Liver (tissue), 9 donors: ENCODE data around the gene HAAO. TPM values are rescaled to one million over a fixed set of nuclear protein-coding genes. Genes with fewer than 3 reads are reported as not detected.

ENCODE experiments used
- DNase-seq: peaks from one replicate; pipeline ENCODE4 v3.0.0-alpha.2; 2017; ENCODE audit warnings: low spot score
- H3K27ac ChIP-seq, 2 donors: one replicate each; pipeline ENCODE4 v1.7.0; 2013; ENCODE audit warnings: inconsistent platforms in 2 of 2, low read length in 2 of 2, control low read depth in 1 of 2, low read depth in 1 of 2, mild to moderate bottlenecking in 1 of 2
- H3K27me3 ChIP-seq, 4 donors: one replicate each; pipeline versions ENCODE4 v1.6.1 to v1.7.0; 2013; ENCODE audit warnings: low read length in 3 of 4, inconsistent platforms in 1 of 4, mild to moderate bottlenecking in 1 of 4, moderate library complexity in 1 of 4; ENCODE audit not compliant: control insufficient read depth in 4 of 4, insufficient read depth in 4 of 4
- H3K36me3 ChIP-seq, 4 donors: one replicate each; pipeline versions ENCODE4 v1.6.1 to v1.7.0; 2013; ENCODE audit warnings: low read length in 3 of 4, mild to moderate bottlenecking in 3 of 4, low read depth in 1 of 4, moderate library complexity in 1 of 4; ENCODE audit not compliant: control insufficient read depth in 4 of 4, insufficient read depth in 3 of 4
- H3K4me1 ChIP-seq, 4 donors: one replicate each; pipeline versions ENCODE4 v1.6.1 to v1.7.0; 2013; ENCODE audit warnings: low read length in 3 of 4, mild to moderate bottlenecking in 3 of 4, moderate library complexity in 1 of 4; ENCODE audit not compliant: control insufficient read depth in 4 of 4, insufficient read depth in 4 of 4
- H3K4me3 ChIP-seq, 3 donors: one replicate each; pipeline versions ENCODE4 v1.6.1 to v1.7.0; 2013; ENCODE audit warnings: low read length in 3 of 3, control low read depth in 1 of 3, low read depth in 1 of 3, mild to moderate bottlenecking in 1 of 3
- H3K9ac ChIP-seq, 2 donors: one replicate each; pipeline ENCODE4 v1.7.0; 2013; ENCODE audit warnings: low read length in 2 of 2, mild to moderate bottlenecking in 2 of 2, moderate library complexity in 2 of 2, control low read depth in 1 of 2, low read depth in 1 of 2
- H3K9me3 ChIP-seq, 4 donors: one replicate each; pipeline versions ENCODE4 v1.6.1 to v1.7.0; 2013; ENCODE audit warnings: low read length in 3 of 4; ENCODE audit not compliant: control insufficient read depth in 4 of 4
- CTCF ChIP-seq: fragments of 150-350 bp; IDR thresholded peaks from 2 replicates; pipeline ENCODE4 v1.5.1; 2017; ENCODE audit warnings: improper control_type of control experiment, low read depth, low read length; ENCODE audit not compliant: missing input control
- EGR1 ChIP-seq, 2 donors: IDR thresholded peaks; 2 replicates each; pipeline ENCODE4 v1.6.1; 2016 to 2018; ENCODE audit warnings: antibody characterized with exemption in 2 of 2, low read depth in 2 of 2
- FOXA2 ChIP-seq: IDR thresholded peaks from 2 replicates; pipeline ENCODE4 v1.6.1; 2016; ENCODE audit warnings: antibody characterized with exemption
- HNF4A ChIP-seq, 2 donors: conservative IDR thresholded peaks; 2 replicates each; pipeline ENCODE4 v1.6.1; 2016; ENCODE audit warnings: antibody characterized with exemption in 2 of 2, mild to moderate bottlenecking in 2 of 2
- HNF4G ChIP-seq: IDR thresholded peaks from 2 replicates; pipeline ENCODE4 v1.6.1; 2016; ENCODE audit warnings: antibody characterized with exemption
- NR2F2 ChIP-seq: IDR thresholded peaks from 2 replicates; pipeline ENCODE4 v1.6.1; 2016; ENCODE audit warnings: antibody characterized with exemption
- RAD21 ChIP-seq, 2 donors: IDR thresholded peaks; 2 replicates each; pipeline ENCODE4 v1.6.1; 2016; ENCODE audit warnings: antibody characterized with exemption in 2 of 2, mild to moderate bottlenecking in 2 of 2
- REST ChIP-seq: IDR thresholded peaks from 2 replicates; pipeline ENCODE4 v1.6.1; 2016; ENCODE audit warnings: antibody characterized with exemption, mild to moderate bottlenecking
- SP1 ChIP-seq: IDR thresholded peaks from 2 replicates; pipeline ENCODE4 v1.6.1; 2018; ENCODE audit warnings: antibody characterized with exemption, mild to moderate bottlenecking
- TAF1 ChIP-seq: conservative IDR thresholded peaks from 2 replicates; pipeline ENCODE4 v1.6.1; 2016; ENCODE audit warnings: antibody characterized with exemption, mild to moderate bottlenecking
- YY1 ChIP-seq: IDR thresholded peaks from 2 replicates; pipeline ENCODE4 v1.6.1; 2016; ENCODE audit warnings: antibody characterized with exemption, mild to moderate bottlenecking
- WGBS: extraction: QIAGEN DNeasy Blood & Tissue Kit; methylation state at CpG from one replicate; pipeline ENCODE4 v1.1.7; 2013; 5-methylcytosine and 5-hydroxymethylcytosine counted together
- polyA plus RNA-seq, 2 donors: library from polyadenylated mRNA; stranded (reverse) in 1 of 2; unstranded in 1 of 2; fragments of 200-250 nt in 1 of 2; fragments of >200 nt in 1 of 2; fragmentation: Nextera tagmentation in 1 of 2; extraction: Ambion mirVana in 1 of 2; gene quantifications; one replicate each; pipeline versions ENCODE4 v1.2.1 to v1.2.3, GENCODE V29; 2013 to 2015
- total RNA-seq, 2 donors: library from RNA; depleted of rRNA; stranded (reverse); fragments of >200 nt; gene quantifications; one replicate each; pipeline ENCODE4 v1.2.3, GENCODE V29; 2014
- TF ChIP-seq, protein P1 (sequence below): IDR thresholded peaks from 2 replicates; pipeline ENCODE4 v1.6.1; 2016; ENCODE audit warnings: antibody characterized with exemption
- TF ChIP-seq, protein P2 (sequence below): IDR thresholded peaks from 2 replicates; pipeline ENCODE4 v1.6.1; 2016; ENCODE audit warnings: antibody characterized with exemption
- donor health status: healthy.
- donor health status: healthy.
- donor health status: healthy.
- donor health status: healthy.
- donor health status: healthy.

The HAAO gene
- total and polyA plus RNA-seq, 4 donors = 17.4 to 140 (median 130) TPM

GRCh38 chr2:42768706-42769256, 23.6 kb downstream of the HAAO start:
- Histone ChIP-seq H3K9me3 (no peaks in the 10 kb centered on the region), H3K27me3 (no peaks in the 10 kb centered on the region), H3K36me3 (peaks cover 2 to 14% (median 7%) of the 10 kb centered on the region in 4 donors), H3K4me1 (peaks cover 0 to 4% (median under 1%) of the 10 kb centered on the region in 4 donors), H3K4me3 (no peak overlapping the region), H3K9ac (no peak overlapping the region), H3K27ac (no peak overlapping the region)
- TF ChIP-seq, protein P1, sequence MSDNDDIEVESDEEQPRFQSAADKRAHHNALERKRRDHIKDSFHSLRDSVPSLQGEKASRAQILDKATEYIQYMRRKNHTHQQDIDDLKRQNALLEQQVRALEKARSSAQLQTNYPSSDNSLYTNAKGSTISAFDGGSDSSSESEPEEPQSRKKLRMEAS = no peak
- TF ChIP-seq HNF4A (conservative IDR thresholded peaks at IDR 0.05) = no peak
- TF ChIP-seq EGR1 (IDR thresholded peaks at IDR 0.05; ENCODE audit: low read depth in 2 of 2) = no peak
- no peak for TF ChIP-seq YY1
- TF ChIP-seq SP1 = no peak
- no peak for TF ChIP-seq TAF1
- no peak for TF ChIP-seq NR2F2
- no peak for TF ChIP-seq HNF4G
- TF ChIP-seq FOXA2 = no peak
- 58% methylated on average over 3 of the region's 3 CpGs for WGBS
- DNase-seq = no peak

DNA sequence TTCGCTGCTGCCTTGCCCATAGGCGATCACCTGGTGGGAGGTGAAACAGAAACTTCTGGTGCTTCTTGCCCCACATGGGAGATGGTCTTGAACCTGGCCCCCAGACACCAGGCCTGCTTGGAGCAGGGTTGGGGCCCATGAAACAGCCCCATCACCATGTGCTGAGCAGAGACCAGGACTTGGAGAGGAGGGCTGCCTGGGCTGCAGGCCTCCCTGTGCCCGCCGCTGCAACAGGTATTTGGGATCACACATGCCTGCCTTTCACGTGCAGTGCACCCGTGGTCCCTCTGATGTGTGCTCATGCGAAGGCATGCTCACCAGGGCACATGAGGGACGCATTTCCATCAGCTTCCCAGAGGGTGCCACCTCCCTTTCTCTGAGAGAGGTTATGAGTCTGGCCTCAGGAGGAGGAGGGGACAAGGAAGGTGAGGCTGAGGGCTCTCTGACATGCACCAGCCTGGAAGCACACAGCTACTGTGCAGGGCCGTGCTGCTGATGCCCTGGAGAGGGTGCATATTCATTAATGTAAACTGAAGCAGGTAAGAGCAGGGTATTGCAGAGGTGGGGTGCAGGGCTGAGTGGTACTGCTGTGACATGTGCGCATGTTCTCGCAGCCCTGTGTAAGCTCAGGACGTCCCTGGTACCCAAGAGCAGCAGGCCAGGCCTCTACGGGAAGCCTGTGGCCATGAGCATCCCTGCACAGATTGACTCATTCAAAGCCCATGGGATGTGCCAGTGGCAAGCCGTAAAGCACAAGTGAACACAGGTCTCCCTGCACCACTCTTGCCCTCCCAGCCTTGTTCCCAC, 24.3 kb downstream of the HAAO start:
- WGBS = 91% methylated on average over 14 of the region's 14 CpGs
- DNase-seq = no peak
- Histone ChIP-seq H3K4me3 (no peak overlapping the region), H3K9ac (no peak overlapping the region), H3K36me3 (peaks cover 0 to 14% (median 7%) of the 10 kb centered on the region in 4 donors), H3K9me3 (no peaks in the 10 kb centered on the region), H3K27me3 (no peaks in the 10 kb centered on the region), H3K4me1 (peaks cover 0 to 4% (median under 1%) of the 10 kb centered on the region in 4 donors), H3K27ac (no peak overlapping the region)
- TF ChIP-seq YY1 = no peak
- no peak for TF ChIP-seq REST
- TF ChIP-seq, protein P2, sequence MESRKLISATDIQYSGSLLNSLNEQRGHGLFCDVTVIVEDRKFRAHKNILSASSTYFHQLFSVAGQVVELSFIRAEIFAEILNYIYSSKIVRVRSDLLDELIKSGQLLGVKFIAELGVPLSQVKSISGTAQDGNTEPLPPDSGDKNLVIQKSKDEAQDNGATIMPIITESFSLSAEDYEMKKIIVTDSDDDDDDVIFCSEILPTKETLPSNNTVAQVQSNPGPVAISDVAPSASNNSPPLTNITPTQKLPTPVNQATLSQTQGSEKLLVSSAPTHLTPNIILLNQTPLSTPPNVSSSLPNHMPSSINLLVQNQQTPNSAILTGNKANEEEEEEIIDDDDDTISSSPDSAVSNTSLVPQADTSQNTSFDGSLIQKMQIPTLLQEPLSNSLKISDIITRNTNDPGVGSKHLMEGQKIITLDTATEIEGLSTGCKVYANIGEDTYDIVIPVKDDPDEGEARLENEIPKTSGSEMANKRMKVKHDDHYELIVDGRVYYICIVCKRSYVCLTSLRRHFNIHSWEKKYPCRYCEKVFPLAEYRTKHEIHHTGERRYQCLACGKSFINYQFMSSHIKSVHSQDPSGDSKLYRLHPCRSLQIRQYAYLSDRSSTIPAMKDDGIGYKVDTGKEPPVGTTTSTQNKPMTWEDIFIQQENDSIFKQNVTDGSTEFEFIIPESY = no peak
- TF ChIP-seq HNF4A (conservative IDR thresholded peaks at IDR 0.05) = no peak
- no peak for TF ChIP-seq CTCF
- TF ChIP-seq TAF1 = no peak
- TF ChIP-seq RAD21 (IDR thresholded peaks at IDR 0.05) = no peak
- TF ChIP-seq, protein P1 = no peak
